Erythroblast (primary cell): ENCODE results near the gene CDC16.

ENCODE experiments used
- GATA1 ChIP-seq: IDR thresholded peaks from 2 replicates; pipeline ENCODE4 v1.6.1; 2011; ENCODE audit warnings: low read depth, mild to moderate bottlenecking, control low read depth, low read length, moderate library complexity
- POLR2A ChIP-seq: IDR thresholded peaks from 2 replicates; pipeline ENCODE4 v1.6.1; 2011; ENCODE audit warnings: mild to moderate bottlenecking, low read length

DNA sequence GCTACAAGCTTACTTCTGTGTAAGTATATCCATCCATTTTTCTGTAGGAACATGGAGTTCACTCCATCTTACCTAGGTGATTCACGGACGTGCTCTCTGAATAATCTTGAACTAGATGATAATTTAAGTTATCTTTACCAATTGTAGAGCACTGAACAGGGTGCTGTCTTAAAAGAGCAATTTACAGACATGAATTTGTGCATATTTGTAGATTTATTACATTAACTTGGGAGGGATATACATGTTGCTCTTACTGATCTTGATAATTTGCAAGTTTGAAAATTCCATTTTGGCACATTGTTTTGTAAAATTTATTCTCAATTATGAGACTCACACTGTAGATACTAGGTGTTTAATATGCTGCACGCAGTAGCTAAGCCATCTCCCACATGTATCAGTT lies 9.3 kb downstream of the CDC16 start:
- TF ChIP-seq POLR2A, result no peak
- no peak for TF ChIP-seq GATA1
